ENCODE results near the gene CEP350.

- TF ChIP-seq CTCF (conservative IDR thresholded peaks at IDR 0.05 in 1 of 2, IDR thresholded peaks at IDR 0.05 in 1 of 2; ENCODE audit: low read depth in 1 of 2, low read length in 2 of 2) (no peak), EZH2 (IDR thresholded peaks at IDR 0.05; ENCODE audit: low read length, missing control alignments) (no peak)
Observed at GRCh38 chr1:180043785-180044184, 89.2 kb downstream of the CEP350 start.
